HT-29 (cell line): ENCODE measurements around the gene MTTP. TPM values are rescaled to one million over a fixed set of nuclear protein-coding genes. Genes with fewer than 3 reads are reported as not detected.

Experiments
- DNase-seq: peaks from one replicate; pipeline ENCODE4 v3.0.0-alpha.2; 2015; ENCODE audit warnings: low spot score
- total RNA-seq: library from RNA; depleted of rRNA; stranded (reverse); fragments of >200 nt; shearing (Covaris generic); gene quantifications from 2 replicates; pipeline ENCODE4 v1.2.3, GENCODE V29; 2014; rRNA removed

The MTTP gene
- total RNA-seq, 1 experiment from 2014 or later, result not detected

DNA sequence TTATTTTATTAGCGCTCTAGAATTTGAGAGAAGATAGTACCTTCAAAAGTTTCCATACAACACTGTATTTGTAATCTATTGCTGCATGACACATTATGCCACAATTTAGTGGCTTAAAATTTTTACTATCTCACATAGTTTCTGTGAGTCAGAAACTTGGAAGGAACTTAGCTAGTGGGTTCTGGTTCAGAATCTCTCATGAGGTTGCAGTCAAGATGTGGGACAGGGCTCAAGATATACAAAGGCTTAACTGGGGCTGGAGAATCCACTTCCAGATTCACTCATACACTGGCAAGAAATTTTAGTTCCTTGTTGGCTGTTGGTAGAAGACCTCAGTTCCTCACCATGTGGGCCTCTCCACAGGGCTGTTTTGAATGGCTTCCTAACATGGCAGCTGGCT, 94.5 kb downstream of the MTTP start:
- no peak for DNase-seq

DNA sequence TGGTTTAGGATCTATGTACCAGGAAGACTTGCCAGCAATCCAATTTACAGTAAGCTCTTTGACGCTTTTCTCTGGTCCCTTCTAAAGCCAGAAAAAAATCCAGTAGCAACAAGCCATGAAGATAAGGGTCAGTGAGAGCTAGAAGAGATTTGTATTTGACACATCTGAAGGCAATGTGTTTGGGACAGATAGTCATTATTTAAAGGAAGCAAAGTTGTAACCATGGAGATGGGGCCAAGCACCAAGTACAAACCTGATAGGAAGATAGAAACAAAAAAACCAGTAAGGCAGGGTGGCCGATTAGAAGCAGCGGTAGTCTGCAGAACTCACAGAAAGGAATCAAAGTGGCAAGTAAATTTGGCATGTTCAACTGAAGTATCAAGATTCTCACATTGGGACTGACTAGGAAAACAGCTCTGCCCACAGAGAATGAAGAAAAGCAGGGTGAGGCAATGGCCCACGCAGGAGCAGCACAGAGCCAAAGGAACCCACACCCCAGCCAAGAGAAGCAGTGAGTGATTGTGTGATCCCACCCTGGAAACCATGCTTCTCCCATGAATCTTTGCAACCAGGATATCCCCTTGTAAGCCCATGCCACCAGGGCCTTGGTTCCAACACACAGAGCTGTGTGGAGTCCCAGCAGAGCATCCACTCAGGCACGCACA, 95.9 kb downstream of the MTTP start:
- no peak for DNase-seq

Other genes with a start within 250 kb of the MTTP start
- gene ADH1C, start 222.1 kb upstream of the MTTP start, total RNA-seq, result 2.7 and 5.9 TPM in 2 replicates
- gene ADH7, start 139.5 kb upstream of the MTTP start, total RNA-seq, result not detected in 2 replicates
- not detected in 2 replicates for gene C4orf17, start 63.8 kb upstream of the MTTP start, total RNA-seq
- gene TRMT10A, start 10.8 kb upstream of the MTTP start, total RNA-seq, result 2.5 and 3.3 TPM in 2 replicates
- not detected in 2 replicates for gene C4orf54, start 83.0 kb downstream of the MTTP start, total RNA-seq
- 2.5 and 3.8 TPM in 2 replicates for gene DAPP1, start 242.0 kb downstream of the MTTP start, total RNA-seq